ENCODE data around the gene INCA1. TPM values are rescaled to one million over a fixed set of nuclear protein-coding genes. Genes with fewer than 3 reads are reported as not detected.
A peak's percentile ranks its signal among the peaks of the same experiment; 100 is the strongest.
"Not testable (repeated sequence)": the region's sequence is repeated elsewhere in the genome, so short reads cannot be mapped to it uniquely, and the experiment has no call there.

Gene INCA1
- total RNA-seq, 4 donors from 2014 or later, result 2.4 TPM; not detected in 3

- Histone ChIP-seq H3K9me3 (no peaks in the 10 kb centered on the region), H3K36me3 (no peaks in the 10 kb centered on the region), H3K27ac (peak overlapping the region; percentile 70 to 79 (median 76)), H3K27me3 (no peaks in the 10 kb centered on the region), H3K4me1 (peaks cover 0 to 9% (median 3%) of the 10 kb centered on the region in 4 donors), H3K4me3 (peak overlapping the region; percentile 50 to 78 (median 54))
- TF ChIP-seq POLR2A (IDR thresholded peaks at IDR 0.05), result no peak
- TF ChIP-seq CTCF (IDR thresholded peaks at IDR 0.05), result peak; percentile 83 to 95 (median 89)
- DNase-seq, result peak; percentile 81 to 94 (median 83)
Observed at GRCh38 chr17:5031365-5032082, 34.2 kb upstream of the INCA1 start.

- not testable (repeated sequence) for DNase-seq, H3K36me3 ChIP-seq, H3K9me3 ChIP-seq, H3K4me1 ChIP-seq, H3K27ac ChIP-seq, H3K4me3 ChIP-seq, H3K27me3 ChIP-seq
Observed at GRCh38 chr17:5030168-5030567, 32.8 kb upstream of the INCA1 start.

GRCh38 chr17:5027916-5028315 lies 30.6 kb upstream of the INCA1 start:
- Histone ChIP-seq H3K4me3 (no peak overlapping the region), H3K4me1 (peaks cover 0 to 7% (median 0%) of the 10 kb centered on the region in 4 donors), H3K36me3 (peaks cover 0 to 14% (median 0%) of the 10 kb centered on the region in 3 donors), H3K27ac (no peak overlapping the region), H3K9me3 (no peaks in the 10 kb centered on the region), H3K27me3 (no peaks in the 10 kb centered on the region)
- TF ChIP-seq POLR2A (IDR thresholded peaks at IDR 0.05), result no peak
- no peak for TF ChIP-seq CTCF (IDR thresholded peaks at IDR 0.05)
- no peak for DNase-seq

- no peak for TF ChIP-seq CTCF (IDR thresholded peaks at IDR 0.05)
- TF ChIP-seq POLR2A (IDR thresholded peaks at IDR 0.05), result no peak
- H3K4me1 ChIP-seq, result peaks cover 0 to 7% (median 0%) of the 10 kb centered on the region in 4 donors
- no peak for DNase-seq
- H3K27me3 ChIP-seq, result no peaks in the 10 kb centered on the region
- H3K4me3 ChIP-seq, result no peak overlapping the region
- H3K27ac ChIP-seq, result no peak overlapping the region
- no peaks in the 10 kb centered on the region for H3K9me3 ChIP-seq
- peaks cover 0 to 20% (median 0%) of the 10 kb centered on the region in 3 donors for H3K36me3 ChIP-seq
Observed at GRCh38 chr17:5027299-5027698, 30.0 kb upstream of the INCA1 start.

- H3K4me1 ChIP-seq, result no peaks in the 10 kb centered on the region
- TF ChIP-seq CTCF (IDR thresholded peaks at IDR 0.05) (no peak), POLR2A (IDR thresholded peaks at IDR 0.05) (no peak)
- no peak overlapping the region for H3K4me3 ChIP-seq
- no peak for DNase-seq
- no peaks in the 10 kb centered on the region for H3K27me3 ChIP-seq
- peaks cover 0 to 46% (median 0%) of the 10 kb centered on the region in 3 donors for H3K36me3 ChIP-seq
- no peaks in the 10 kb centered on the region for H3K9me3 ChIP-seq
- no peak overlapping the region for H3K27ac ChIP-seq
Observed at GRCh38 chr17:5024604-5025003, 27.3 kb upstream of the INCA1 start.

- H3K4me3 ChIP-seq, result no peak overlapping the region
- DNase-seq, result no peak
- H3K27ac ChIP-seq, result no peak overlapping the region
- no peaks in the 10 kb centered on the region for H3K9me3 ChIP-seq
- no peak for TF ChIP-seq POLR2A (IDR thresholded peaks at IDR 0.05)
- TF ChIP-seq CTCF (IDR thresholded peaks at IDR 0.05), result no peak
- H3K27me3 ChIP-seq, result no peaks in the 10 kb centered on the region
- peaks cover 0 to 55% (median 0%) of the 10 kb centered on the region in 3 donors for H3K36me3 ChIP-seq
- H3K4me1 ChIP-seq, result no peaks in the 10 kb centered on the region
Observed at GRCh38 chr17:5023588-5024147, 26.3 kb upstream of the INCA1 start.
